SK-N-MC (cell line): ENCODE results near the gene RTF2.

Source experiments
- DNase-seq: peaks from one replicate; pipeline ENCODE4 v3.0.0-alpha.2; 2011; ENCODE audit warnings: low read depth, low spot score
- H3K27ac ChIP-seq: fragments of 200-600 bp; sonication (generic); 2 replicates; pipeline ENCODE4 v1.5.1; 2016; ENCODE audit warnings: mixed run types
- H3K36me3 ChIP-seq: fragments of 200-600 bp; sonication (generic); 2 replicates; pipeline ENCODE4 v1.6.1; 2017; ENCODE audit warnings: antibody characterized with exemption, low read length, mixed read lengths; ENCODE audit not compliant: insufficient read depth
- H3K4me3 ChIP-seq: fragments of 200-600 bp; sonication (generic); 2 replicates; pipeline ENCODE4 v1.5.1; 2016
- H3K9ac ChIP-seq: fragments of 200-600 bp; sonication (generic); 2 replicates; pipeline ENCODE4 v1.8.0; 2017; ENCODE audit warnings: mixed run types, mixed read lengths; ENCODE audit not compliant: insufficient read length
- H3K9me3 ChIP-seq: fragments of 200-600 bp; sonication (generic); 2 replicates; pipeline ENCODE4 v1.6.1; 2017; ENCODE audit warnings: low read depth, mild to moderate bottlenecking, antibody characterized with exemption, low read length, moderate library complexity, mixed read lengths
- EZH2 ChIP-seq: fragments of 200-600 bp; sonication (generic); IDR thresholded peaks from one replicate; pipeline ENCODE4 v1.6.1; 2017; ENCODE audit warnings: antibody characterized with exemption
- FOXP2 ChIP-seq: optimal IDR thresholded peaks from 2 replicates; pipeline ENCODE3; 2011; ENCODE audit warnings: mild to moderate bottlenecking, moderate library complexity; ENCODE audit not compliant: insufficient read depth; ENCODE audit errors: extremely low read length, control extremely low read depth
- POLR2AphosphoS5 ChIP-seq: IDR thresholded peaks from 2 replicates; pipeline ENCODE4 v1.6.1; 2012; ENCODE audit warnings: mild to moderate bottlenecking, low read depth, low read length, borderline replicate concordance

The RTF2 gene

DNA sequence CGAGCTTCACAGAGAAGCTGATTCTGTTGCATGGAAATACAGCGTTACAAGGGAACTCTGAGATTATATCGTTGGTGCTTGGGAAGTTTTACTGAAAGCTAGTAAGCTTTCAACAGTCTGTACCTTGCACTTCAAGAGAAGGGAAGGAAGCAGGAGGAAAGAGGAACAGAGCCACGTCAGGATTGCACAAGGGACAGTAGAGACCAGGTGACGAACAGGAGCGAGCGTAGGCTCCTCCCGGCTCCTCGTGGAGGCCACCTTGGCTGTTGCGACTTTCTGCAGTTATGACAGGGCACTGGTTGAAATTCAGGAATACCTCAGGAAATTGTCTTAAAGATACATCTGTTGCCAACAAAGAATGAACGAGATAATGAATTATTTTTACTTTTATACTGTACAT is 18.8 kb downstream of the RTF2 start:
- H3K36me3 ChIP-seq, result peaks cover 42% of the 10 kb centered on the region; the same call in 1 of the 2 replicates
- no peak overlapping the region for H3K4me3 ChIP-seq
- no peak for DNase-seq

DNA sequence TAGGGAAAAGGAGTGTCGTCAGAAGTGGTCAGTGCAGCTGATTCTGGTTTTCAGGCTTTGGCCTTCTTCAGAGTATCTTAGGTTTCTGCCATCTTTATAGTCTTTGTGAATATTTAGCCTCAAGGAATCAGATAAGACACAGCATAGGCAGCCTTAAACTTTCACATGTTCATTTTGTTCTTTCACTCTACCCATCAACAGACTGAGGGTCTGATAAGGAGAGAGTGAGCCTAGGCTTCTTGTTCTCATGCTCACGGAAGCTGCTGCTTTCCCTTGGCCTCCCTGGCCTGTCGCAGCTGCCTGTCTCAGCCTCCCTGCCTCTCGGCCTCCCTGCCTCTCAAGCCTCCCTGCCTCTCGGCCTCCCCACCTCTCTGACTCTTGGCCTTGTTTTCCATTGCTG is 20.1 kb downstream of the RTF2 start:
- Histone ChIP-seq H3K4me3 (no peak overlapping the region), H3K9ac (no peak overlapping the region), H3K36me3 (peaks cover 35% of the 10 kb centered on the region; the same call in 1 of the 2 replicates), H3K9me3 (no peaks in the 10 kb centered on the region), H3K27ac (no peak overlapping the region)
- TF ChIP-seq EZH2, result no peak
- no peak for TF ChIP-seq POLR2AphosphoS5
- no peak for TF ChIP-seq FOXP2
- no peak for DNase-seq

More for the DNA sequence above, 18.8 kb downstream of the RTF2 start:
- no peaks in the 10 kb centered on the region for H3K9me3 ChIP-seq
- no peak overlapping the region for H3K9ac ChIP-seq
- no peak for TF ChIP-seq POLR2AphosphoS5
- no peak for TF ChIP-seq EZH2
- TF ChIP-seq FOXP2, result no peak
- no peak overlapping the region for H3K27ac ChIP-seq

DNA sequence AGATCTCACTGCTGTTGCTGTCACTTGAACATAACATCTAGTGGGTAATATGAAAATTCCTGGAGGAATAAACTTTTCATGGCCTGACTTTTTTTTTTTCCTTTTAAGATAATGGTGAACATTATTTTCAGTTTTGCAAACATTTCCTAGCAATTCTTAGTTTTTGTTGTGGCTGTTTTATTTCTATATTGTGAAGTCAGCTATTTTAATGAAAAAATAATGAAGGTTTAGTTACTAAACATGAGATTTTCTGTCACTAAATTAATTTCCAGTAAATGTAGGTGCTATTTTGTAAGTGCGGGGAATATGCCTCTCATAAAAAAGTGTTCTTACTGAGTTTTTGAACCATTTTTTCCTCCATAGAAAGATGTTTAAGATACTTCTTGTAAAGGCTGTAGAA is 32.7 kb downstream of the RTF2 start:
- Histone ChIP-seq H3K36me3 (peaks cover 17% of the 10 kb centered on the region), H3K9ac (no peak overlapping the region), H3K4me3 (no peak overlapping the region), H3K9me3 (no peaks in the 10 kb centered on the region), H3K27ac (no peak overlapping the region)
- TF ChIP-seq EZH2, result no peak
- TF ChIP-seq FOXP2, result no peak
- TF ChIP-seq POLR2AphosphoS5, result no peak
- no peak for DNase-seq

DNA sequence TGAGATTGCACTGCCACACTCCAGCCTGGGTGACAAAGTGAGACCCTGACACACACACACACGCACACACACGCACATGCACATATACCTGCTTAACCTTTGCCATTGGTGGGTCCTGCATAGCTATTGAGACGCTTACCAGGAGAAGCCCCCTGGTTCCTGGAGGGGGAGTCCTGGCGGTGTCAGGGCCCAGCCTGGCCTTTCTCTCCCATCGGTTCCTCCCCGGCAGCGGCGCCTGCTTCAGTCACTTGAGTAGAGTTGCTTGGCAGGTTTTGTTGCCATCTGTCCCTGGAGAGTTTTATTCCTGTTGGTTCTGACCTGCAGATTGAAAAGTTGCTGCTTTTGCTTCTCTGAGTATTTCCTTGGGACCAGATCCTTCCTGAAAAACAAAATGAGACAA is 35.5 kb downstream of the RTF2 start:
- no peaks in the 10 kb centered on the region for H3K36me3 ChIP-seq
- H3K4me3 ChIP-seq, result no peak overlapping the region
- no peak for DNase-seq
- TF ChIP-seq EZH2, result no peak
- TF ChIP-seq FOXP2, result no peak
- no peak for TF ChIP-seq POLR2AphosphoS5
- H3K27ac ChIP-seq, result no peak overlapping the region
- H3K9me3 ChIP-seq, result no peaks in the 10 kb centered on the region
- H3K9ac ChIP-seq, result no peak overlapping the region

DNA sequence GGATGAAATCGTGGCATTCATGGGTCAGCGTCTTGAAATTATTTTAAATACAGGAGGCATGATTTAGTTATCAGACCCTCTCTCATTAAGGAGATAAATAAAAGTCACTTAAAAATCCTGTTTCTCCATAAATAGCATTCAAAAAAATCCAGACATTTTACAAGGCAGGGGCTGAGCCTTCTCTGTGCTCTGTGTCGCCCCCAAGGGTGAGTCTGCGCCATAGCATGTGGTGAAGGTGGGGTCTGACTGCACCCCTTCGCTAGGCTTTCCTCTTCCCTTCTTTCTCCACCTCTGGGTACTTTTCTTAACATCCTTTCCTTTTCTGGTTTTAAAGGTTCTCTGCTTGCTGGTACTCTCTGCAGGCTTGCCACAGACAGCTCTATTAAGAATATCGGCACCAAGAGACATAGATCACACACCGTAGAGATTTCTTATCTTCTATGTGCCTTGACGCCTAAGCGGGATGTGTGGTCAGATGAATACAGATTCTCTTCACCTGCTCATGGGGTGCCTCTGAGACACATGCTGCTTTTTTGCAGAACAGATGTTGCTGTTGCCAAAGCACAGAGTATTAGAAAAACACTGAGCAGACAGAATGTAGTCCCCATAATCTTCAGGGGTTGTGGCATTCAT is 36.1 kb downstream of the RTF2 start:
- Histone ChIP-seq H3K27ac (no peak overlapping the region), H3K4me3 (no peak overlapping the region), H3K9me3 (no peaks in the 10 kb centered on the region), H3K9ac (no peak overlapping the region), H3K36me3 (no peaks in the 10 kb centered on the region)
- no peak for TF ChIP-seq FOXP2
- TF ChIP-seq POLR2AphosphoS5, result no peak
- TF ChIP-seq EZH2, result no peak
- no peak for DNase-seq

DNA sequence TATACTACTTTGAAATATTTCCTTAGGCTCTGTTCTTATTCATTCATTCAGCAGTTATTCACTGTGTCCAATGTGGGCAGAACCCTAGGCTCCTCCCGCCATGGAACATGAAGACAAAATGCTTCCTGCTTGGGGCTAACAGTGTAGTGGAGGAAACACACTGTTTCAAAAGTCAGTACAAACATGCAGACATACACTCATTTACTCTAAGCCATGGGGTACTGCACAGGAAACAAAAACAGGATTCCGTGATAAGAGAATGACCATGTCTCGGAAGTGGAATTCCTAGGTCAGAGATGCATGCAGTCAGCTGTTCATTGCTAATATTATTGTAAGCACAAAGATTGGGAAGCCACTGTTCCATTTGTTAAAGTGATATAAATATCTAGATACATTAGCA is 37.7 kb downstream of the RTF2 start:
- Histone ChIP-seq H3K9ac (no peak overlapping the region), H3K27ac (no peak overlapping the region), H3K36me3 (no peaks in the 10 kb centered on the region), H3K9me3 (no peaks in the 10 kb centered on the region), H3K4me3 (no peak overlapping the region)
- no peak for TF ChIP-seq EZH2
- no peak for TF ChIP-seq FOXP2
- TF ChIP-seq POLR2AphosphoS5, result no peak
- DNase-seq, result no peak

DNA sequence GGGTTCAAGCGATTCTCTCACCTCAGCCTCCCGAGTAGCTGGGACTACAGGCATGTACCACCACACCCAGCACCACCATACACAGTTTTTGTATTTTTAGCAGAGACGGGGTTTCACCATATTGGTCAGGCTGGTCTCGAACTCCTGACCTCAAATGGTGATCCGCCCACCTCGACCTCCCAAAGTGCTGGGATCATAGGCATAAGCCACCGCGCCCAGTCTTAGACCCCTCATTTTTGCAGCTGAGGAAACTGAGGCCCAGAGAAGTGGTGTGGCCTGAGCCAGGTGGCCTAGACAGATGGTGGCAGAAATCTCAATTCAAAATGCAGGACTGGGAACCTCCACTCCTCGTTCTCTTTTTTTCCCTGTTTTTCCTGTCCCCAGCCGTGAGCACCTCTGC is 43.5 kb downstream of the RTF2 start:
- Histone ChIP-seq H3K9me3 (no peaks in the 10 kb centered on the region), H3K9ac (no peak overlapping the region), H3K4me3 (no peak overlapping the region), H3K27ac (no peak overlapping the region), H3K36me3 (peaks cover 3% of the 10 kb centered on the region; the same call in 1 of the 2 replicates)
- no peak for TF ChIP-seq EZH2
- no peak for TF ChIP-seq POLR2AphosphoS5
- no peak for TF ChIP-seq FOXP2
- DNase-seq, result no peak

DNA sequence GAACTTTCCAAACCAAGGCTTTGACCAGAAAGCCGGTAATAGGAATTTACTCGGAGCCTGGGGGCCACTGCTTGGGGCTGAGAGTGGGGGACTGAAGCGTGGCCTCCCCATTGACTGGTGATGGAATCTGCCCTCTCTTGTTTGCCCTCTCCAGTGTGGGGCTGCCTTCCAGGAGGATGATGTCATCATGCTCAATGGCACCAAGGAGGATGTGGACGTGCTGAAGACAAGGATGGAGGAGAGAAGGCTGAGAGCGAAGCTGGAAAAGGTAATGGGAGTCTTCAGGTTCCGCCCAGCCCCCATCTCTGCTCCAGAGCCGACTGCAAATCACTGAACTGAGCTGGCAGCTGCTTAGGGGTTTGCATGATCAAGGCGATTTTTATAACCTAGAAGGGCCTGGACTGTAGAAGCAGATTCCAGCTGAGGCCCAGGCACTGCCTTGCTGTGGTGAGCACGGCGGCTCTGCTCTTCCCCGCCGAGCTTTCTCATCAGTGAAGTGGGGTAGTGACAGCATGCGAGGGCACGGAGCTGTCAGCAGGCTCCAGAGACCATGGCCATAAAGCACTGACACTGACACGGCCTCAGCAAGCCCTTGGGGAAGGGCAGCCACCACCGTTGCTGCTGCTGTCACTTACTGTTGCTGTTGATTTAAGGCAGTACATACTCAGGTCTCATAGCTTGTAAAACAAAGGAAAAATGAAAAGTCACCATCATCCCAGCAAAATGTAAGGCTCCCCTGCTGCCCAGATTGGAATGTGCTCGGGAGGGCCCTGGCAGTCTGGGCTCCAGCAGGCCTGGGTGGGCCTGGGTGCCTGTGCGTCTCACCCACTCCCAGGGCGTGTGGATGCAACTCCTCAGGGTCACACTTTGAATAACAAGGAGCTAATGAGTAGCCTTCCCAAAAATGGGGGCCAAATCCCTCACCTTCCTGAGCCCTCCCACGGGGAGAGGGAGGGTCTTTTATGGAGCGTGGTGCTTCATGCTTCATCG is 45.0 kb downstream of the RTF2 start:
- peaks cover 17% of the 10 kb centered on the region; the same call in 1 of the 2 replicates for H3K36me3 ChIP-seq
- DNase-seq, result no peak
- H3K9ac ChIP-seq, result no peak overlapping the region
- TF ChIP-seq POLR2AphosphoS5 (no peak), FOXP2 (no peak)
- no peak overlapping the region for H3K27ac ChIP-seq
- no peaks in the 10 kb centered on the region for H3K9me3 ChIP-seq
- H3K4me3 ChIP-seq, result no peak overlapping the region

DNA sequence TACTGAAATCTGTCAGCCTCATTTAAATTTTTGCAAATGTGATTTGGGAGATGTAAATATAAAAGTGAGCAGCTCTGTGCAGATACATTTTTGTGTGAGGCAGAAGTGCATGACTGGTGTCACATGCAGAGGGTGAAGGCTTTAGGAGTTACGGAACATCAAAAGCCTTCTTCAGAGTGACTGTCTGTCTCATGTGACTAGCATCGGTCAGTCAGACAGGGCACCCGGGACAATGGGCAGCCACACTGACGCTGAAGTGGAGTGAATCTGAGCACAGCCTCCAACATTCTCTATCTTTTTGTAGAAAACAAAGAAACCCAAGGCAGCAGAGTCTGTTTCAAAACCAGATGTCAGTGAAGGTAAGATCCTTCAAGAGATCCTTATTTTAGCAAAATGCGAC is 48.2 kb downstream of the RTF2 start:
- no peak overlapping the region for H3K27ac ChIP-seq
- H3K4me3 ChIP-seq, result no peak overlapping the region
- peaks cover 37% of the 10 kb centered on the region; the same call in 1 of the 2 replicates for H3K36me3 ChIP-seq
- H3K9me3 ChIP-seq, result no peaks in the 10 kb centered on the region
- no peak overlapping the region for H3K9ac ChIP-seq
- TF ChIP-seq EZH2, result no peak
- TF ChIP-seq FOXP2, result no peak
- no peak for TF ChIP-seq POLR2AphosphoS5
- DNase-seq, result no peak
